H1 (cell line): ENCODE data around the gene SMARCD1. TPM values are rescaled to one million over a fixed set of nuclear protein-coding genes. Genes with fewer than 3 reads are reported as not detected.
A peak's percentile ranks its signal among the peaks of the same experiment; 100 is the strongest.

Experiments
- CHD2 ChIP-seq: IDR thresholded peaks from 2 replicates; pipeline ENCODE4 v1.6.1; 2012; ENCODE audit warnings: low read length, improper control_type of control experiment
- CTCF ChIP-seq, 3 experiments: IDR thresholded peaks; 1 replicate in 2 of 3; 2 replicates in 1 of 3; pipeline versions ENCODE4 v1.5.1 to v1.6.1; 2011; ENCODE audit warnings: low read length in 3 of 3, mild to moderate bottlenecking in 3 of 3, inconsistent platforms in 2 of 3, low read depth in 1 of 3, moderate library complexity in 1 of 3; ENCODE audit not compliant: insufficient read depth in 1 of 3; ENCODE audit errors: control extremely low read depth in 1 of 3
- GTF2F1 ChIP-seq: IDR thresholded peaks from 2 replicates; pipeline ENCODE4 v1.6.1; 2012; ENCODE audit warnings: low read depth, low read length, improper control_type of control experiment, borderline replicate concordance
- NANOG ChIP-seq: IDR thresholded peaks from 2 replicates; pipeline ENCODE4 v1.6.1; 2011; ENCODE audit warnings: low read length, low read depth, mild to moderate bottlenecking, inconsistent platforms; ENCODE audit not compliant: insufficient read depth, poor library complexity, severe bottlenecking
- RXRA ChIP-seq: IDR thresholded peaks from 2 replicates; pipeline ENCODE4 v1.6.1; 2011; ENCODE audit warnings: low read depth, mild to moderate bottlenecking, low read length, moderate library complexity; ENCODE audit not compliant: insufficient read depth
- SIN3A ChIP-seq, 2 experiments: IDR thresholded peaks in 1 of 2; conservative IDR thresholded peaks in 1 of 2; 2 replicates each; pipeline ENCODE4 v1.6.1; 2011 to 2012; ENCODE audit warnings: low read length in 2 of 2, improper control_type of control experiment in 1 of 2, low read depth in 1 of 2, mild to moderate bottlenecking in 1 of 2
- SP2 ChIP-seq: IDR thresholded peaks from 2 replicates; pipeline ENCODE4 v1.6.1; 2012; ENCODE audit warnings: mild to moderate bottlenecking, low read length, inconsistent platforms
- TAF7 ChIP-seq: optimal IDR thresholded peaks from 2 replicates; pipeline ENCODE3; 2011; ENCODE audit warnings: low read depth, mild to moderate bottlenecking, inconsistent platforms, low read length, moderate library complexity, borderline replicate concordance
- TCF12 ChIP-seq: IDR thresholded peaks from 2 replicates; pipeline ENCODE4 v1.6.1; 2011; ENCODE audit warnings: low read depth, mild to moderate bottlenecking, low read length
- USF2 ChIP-seq: IDR thresholded peaks from 2 replicates; pipeline ENCODE4 v1.6.1; 2011; ENCODE audit warnings: low read length, improper control_type of control experiment
- polyA plus RNA-seq, 7 experiments: library from polyadenylated mRNA; depleted of rRNA in 3 of 7; stranded (reverse) in 5 of 7; unstranded in 2 of 7; fragments of >200 nt in 5 of 7; fragments of 200-250 nt in 2 of 7; gene quantifications; 1 replicate in 5 of 7; 2 replicates in 1 of 7; 4 replicates in 1 of 7; pipeline versions ENCODE4 v1.2.1 to v1.2.3, GENCODE V29; 2011 to 2013; ENCODE audit warnings: missing spikeins in 2 of 7, mixed read lengths in 2 of 7
- total RNA-seq: library from RNA; stranded (reverse); fragmentation: NEBNext Ultra II Directional; extraction: Animal tissue kit (Norgen Biotek cat#: 25700); gene quantifications from 2 replicates; pipeline ENCODE4 v1.2.1, GENCODE V29; 2021

The SMARCD1 gene
- total and polyA plus RNA-seq, 2 of the 8 experiments (the other 6 are each of a cell fraction or from before 2014, with no cell fraction given), result 128 to 130 TPM

GRCh38 chr12:50088577-50089335, 3.6 kb downstream of the SMARCD1 start (continued):
- TF ChIP-seq SIN3A (conservative IDR thresholded peaks at IDR 0.05 in 1 of 2, IDR thresholded peaks at IDR 0.05 in 1 of 2; ENCODE audit: low read depth in 1 of 2, low read length in 2 of 2) (no peak), CHD2 (no peak), GTF2F1 (no peak), RXRA (no peak), NANOG (no peak), USF2 (no peak), TCF12 (no peak), TAF7 (no peak), CTCF (IDR thresholded peaks at IDR 0.05; ENCODE audit: control extremely low read depth in 1 of 3, insufficient read depth in 1 of 3, low read depth in 1 of 3, low read length in 3 of 3) (peak in 2 of 3 experiments; percentile 54 to 78; a peak in 2 of 4 replicates), SP2 (no peak)
